H9 (cell line): Measurements from ENCODE around the gene TECTB. TPM values are rescaled to one million over a fixed set of nuclear protein-coding genes. Genes with fewer than 3 reads are reported as not detected.

Experiments used
- DNase-seq: peaks from one replicate; pipeline ENCODE4 v3.0.0-alpha.2; 2017
- H2AFZ ChIP-seq: one replicate; pipeline ENCODE4 v1.6.1; 2013; ENCODE audit warnings: mild to moderate bottlenecking, low read length, control low read depth, moderate library complexity
- H2AK5ac ChIP-seq: 2 replicates; pipeline ENCODE4 v1.6.1; 2013; ENCODE audit warnings: low read length, control low read depth, mixed read lengths; ENCODE audit not compliant: insufficient read length
- H2BK120ac ChIP-seq: one replicate; pipeline ENCODE4 v1.6.1; 2013; ENCODE audit warnings: low read depth, mild to moderate bottlenecking, low read length, control low read depth, inconsistent platforms; ENCODE audit not compliant: poor library complexity, severe bottlenecking
- H2BK12ac ChIP-seq: 2 replicates; pipeline ENCODE4 v1.6.1; 2013; ENCODE audit warnings: low read length, control low read depth, mixed read lengths, low read depth; ENCODE audit not compliant: insufficient read length
- H2BK15ac ChIP-seq: 2 replicates; pipeline ENCODE4 v1.6.1; 2013; ENCODE audit warnings: low read depth, low read length, control low read depth
- H2BK20ac ChIP-seq: one replicate; pipeline ENCODE4 v1.6.1; 2013; ENCODE audit warnings: low read depth, mild to moderate bottlenecking, low read length, control low read depth, inconsistent platforms; ENCODE audit not compliant: poor library complexity, severe bottlenecking
- H2BK5ac ChIP-seq: 2 replicates; pipeline ENCODE4 v1.6.1; 2013; ENCODE audit warnings: low read length, control low read depth, mixed read lengths; ENCODE audit not compliant: insufficient read length
- H3K14ac ChIP-seq: 2 replicates; pipeline ENCODE4 v1.6.1; 2013; ENCODE audit warnings: low read length, control low read depth; ENCODE audit not compliant: insufficient read depth
- H3K18ac ChIP-seq: 2 replicates; pipeline ENCODE4 v1.6.1; 2013; ENCODE audit warnings: low read depth, mild to moderate bottlenecking, mixed read lengths, low read length, control low read depth; ENCODE audit not compliant: insufficient read length
- H3K23ac ChIP-seq: 2 replicates; pipeline ENCODE4 v1.6.1; 2013; ENCODE audit warnings: low read length, control low read depth, mixed read lengths, low read depth; ENCODE audit not compliant: insufficient read length
- H3K23me2 ChIP-seq: 2 replicates; pipeline ENCODE4 v1.6.1; 2013; ENCODE audit warnings: low read depth, mild to moderate bottlenecking, mixed read lengths, low read length, control low read depth; ENCODE audit not compliant: insufficient read length, poor library complexity, severe bottlenecking
- H3K27ac ChIP-seq: 2 replicates; pipeline ENCODE4 v1.5.1; 2013; ENCODE audit warnings: low read length, control low read depth, mixed read lengths, low read depth; ENCODE audit not compliant: insufficient read length
- H3K27me3 ChIP-seq: 2 replicates; pipeline ENCODE4 v1.6.1; 2013; ENCODE audit warnings: low read length, control low read depth, inconsistent platforms; ENCODE audit not compliant: insufficient read depth
- H3K4ac ChIP-seq: 2 replicates; pipeline ENCODE4 v1.6.1; 2013; ENCODE audit warnings: low read depth, mild to moderate bottlenecking, control low read depth, inconsistent platforms, low read length, moderate library complexity
- H3K4me1 ChIP-seq: 2 replicates; pipeline ENCODE4 v1.6.1; 2013; ENCODE audit warnings: low read length, control low read depth, inconsistent platforms; ENCODE audit not compliant: insufficient read depth
- H3K4me2 ChIP-seq: 2 replicates; pipeline ENCODE4 v1.6.1; 2013; ENCODE audit warnings: low read length, control low read depth, mixed read lengths; ENCODE audit not compliant: insufficient read length, insufficient read depth
- H3K56ac ChIP-seq: 2 replicates; pipeline ENCODE4 v1.6.1; 2013; ENCODE audit warnings: low read depth, mild to moderate bottlenecking, mixed read lengths, low read length, control low read depth; ENCODE audit not compliant: insufficient read length
- H3K79me1 ChIP-seq: 2 replicates; pipeline ENCODE4 v1.6.1; 2013; ENCODE audit warnings: low read depth, mild to moderate bottlenecking, moderate library complexity, low read length, control low read depth, inconsistent platforms; ENCODE audit not compliant: insufficient read depth, poor library complexity, severe bottlenecking
- H3K79me2 ChIP-seq: 2 replicates; pipeline ENCODE4 v1.6.1; 2013; ENCODE audit warnings: low read length, control low read depth, inconsistent platforms; ENCODE audit not compliant: insufficient read depth
- H3K9ac ChIP-seq: 2 replicates; pipeline ENCODE4 v1.6.1; 2013; ENCODE audit warnings: low read length, control low read depth, mixed read lengths; ENCODE audit not compliant: insufficient read length; ENCODE audit errors: extremely low read depth
- H3K9me3 ChIP-seq: one replicate; pipeline ENCODE4 v1.6.1; 2013; ENCODE audit warnings: low read depth, low read length, inconsistent platforms; ENCODE audit not compliant: control insufficient read depth
- H3T11ph ChIP-seq: one replicate; pipeline ENCODE4 v1.6.1; 2013; ENCODE audit warnings: mild to moderate bottlenecking, low read length, control low read depth, inconsistent platforms
- H4K20me1 ChIP-seq: one replicate; pipeline ENCODE4 v1.6.1; 2013; ENCODE audit not compliant: control insufficient read depth, insufficient read length, insufficient read depth
- H4K5ac ChIP-seq: 2 replicates; pipeline ENCODE4 v1.6.1; 2013; ENCODE audit warnings: low read depth, mild to moderate bottlenecking, mixed read lengths, low read length, control low read depth; ENCODE audit not compliant: insufficient read length
- H4K8ac ChIP-seq: replicated peaks from 2 replicates; pipeline ENCODE4 v1.6.1; 2013; ENCODE audit warnings: low read length, control low read depth, mixed read lengths, low read depth; ENCODE audit not compliant: insufficient read length
- H4K91ac ChIP-seq: 2 replicates; pipeline ENCODE4 v1.6.1; 2013; ENCODE audit warnings: low read depth, mild to moderate bottlenecking, moderate library complexity, mixed read lengths, low read length, control low read depth; ENCODE audit not compliant: insufficient read length
- H3K27ac Mint-ChIP-seq, 3 experiments: 2 replicates in 2 of 3; 3 replicates in 1 of 3; pipeline ENCODE4 v1.8.0; 2020 to 2021; ENCODE audit warnings: mixed read lengths in 3 of 3, mild to moderate bottlenecking in 1 of 3, moderate library complexity in 1 of 3
- H3K27me3 Mint-ChIP-seq: 2 replicates; pipeline ENCODE4 v1.8.0; 2021; ENCODE audit warnings: low read depth, mild to moderate bottlenecking, moderate library complexity, mixed read lengths
- H3K36me3 Mint-ChIP-seq, 3 experiments: 2 replicates in 2 of 3; 3 replicates in 1 of 3; pipeline ENCODE4 v1.8.0; 2020 to 2021; ENCODE audit warnings: low read depth in 3 of 3, mixed read lengths in 3 of 3; ENCODE audit not compliant: insufficient read depth in 1 of 3
- H3K4me1 Mint-ChIP-seq, 2 experiments: 2 replicates each; pipeline ENCODE4 v1.8.0; 2020; ENCODE audit warnings: mixed read lengths in 2 of 2
- H3K4me3 Mint-ChIP-seq, 2 experiments: 2 replicates in 1 of 2; 3 replicates in 1 of 2; pipeline ENCODE4 v1.8.0; 2020 to 2021; ENCODE audit warnings: mild to moderate bottlenecking in 2 of 2, mixed read lengths in 2 of 2, moderate library complexity in 1 of 2
- H3K9me3 Mint-ChIP-seq, 2 experiments: 2 replicates in 1 of 2; 3 replicates in 1 of 2; pipeline ENCODE4 v1.8.0; 2020; ENCODE audit warnings: mild to moderate bottlenecking in 2 of 2, mixed read lengths in 2 of 2, moderate library complexity in 1 of 2
- WGBS: extraction: QIAGEN DNeasy Blood & Tissue Kit; methylation state at CpG from one replicate; pipeline ENCODE4 v1.1.7; 2013; ENCODE audit warnings: missing lambda C conversion rate, low lambda C conversion rate, mixed read lengths; ENCODE audit not compliant: insufficient read length; ENCODE audit errors: extremely low coverage; 5-methylcytosine and 5-hydroxymethylcytosine counted together
- total RNA-seq: library from RNA; stranded (reverse); gene quantifications from 2 replicates; pipeline ENCODE4 v1.2.1, GENCODE V29; 2021
- TF ChIP-seq, protein P1 (sequence below): fragments of 200-600 bp; sonication (generic); conservative IDR thresholded peaks from 3 replicates; pipeline ENCODE4 v1.8.0; 2021; ENCODE audit warnings: antibody characterized with exemption, mild to moderate bottlenecking

TECTB gene
- total RNA-seq, 1 experiment from 2014 or later = not detected

DNA sequence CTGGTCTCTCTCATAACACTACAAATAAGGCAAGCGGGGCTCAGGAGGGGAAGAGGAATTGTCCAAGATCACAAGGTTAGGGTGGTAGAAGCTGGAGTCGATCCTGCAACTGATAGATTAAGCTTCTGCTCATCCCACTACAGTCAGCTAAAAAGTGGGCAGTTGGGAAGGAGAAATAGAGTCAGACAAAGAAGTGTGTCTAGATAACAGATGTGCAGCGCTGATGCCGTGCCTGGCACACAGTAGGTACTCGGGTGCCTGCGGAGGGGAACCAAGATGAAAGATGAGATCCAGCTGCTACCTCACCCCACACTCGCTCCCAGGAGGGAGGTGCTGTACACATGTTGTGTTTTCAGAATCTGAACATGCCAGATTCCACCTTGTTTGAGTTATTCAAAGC lies 48.1 kb upstream of the TECTB start:
- Histone ChIP-seq H3K4ac (no peak overlapping the region), H3K23ac (no peak overlapping the region), H4K91ac (no peak overlapping the region), H2BK120ac (no peak overlapping the region), H3K27ac (no peak overlapping the region), H3K79me1 (no peaks in the 10 kb centered on the region), H2BK20ac (no peak overlapping the region), H3K56ac (no peak overlapping the region), H3K4me1 (no peaks in the 10 kb centered on the region; the same call in 1 of the 2 replicates), H2BK5ac (no peak overlapping the region), H3K9me3 (no peaks in the 10 kb centered on the region), H3K18ac (no peak overlapping the region), H3K4me2 (no peak overlapping the region), H3K14ac (no peak overlapping the region; the same call in 1 of the 2 replicates), H2AK5ac (no peak overlapping the region), H4K8ac (no peak overlapping the region), H4K20me1 (no peaks in the 10 kb centered on the region), H2BK12ac (no peak overlapping the region), H2BK15ac (no peak overlapping the region), H3K9ac (no peak overlapping the region), H2AFZ (no peak overlapping the region), H4K5ac (no peak overlapping the region), H3K23me2 (no peaks in the 10 kb centered on the region), H3K27me3 (no peaks in the 10 kb centered on the region), H3K79me2 (no peaks in the 10 kb centered on the region), H3T11ph (no peak overlapping the region)
- H3K4me3 Mint-ChIP-seq = no peak overlapping the region; a peak in 1 of 5 replicates
- peaks cover 2% of the 10 kb centered on the region for H3K27me3 Mint-ChIP-seq
- DNase-seq = no peak
- peaks cover 10 to 13% of the 10 kb centered on the region in 2 experiments for H3K9me3 Mint-ChIP-seq
- no peak overlapping the region for H3K27ac Mint-ChIP-seq
- H3K4me1 Mint-ChIP-seq = peaks cover 37 to 39% of the 10 kb centered on the region in 2 experiments
- WGBS = no CpG with 5 or more reads among the region's 7 CpGs
- peaks cover 0 to 5% (median 0%) of the 10 kb centered on the region in 3 experiments; a peak in 1 of 7 replicates for H3K36me3 Mint-ChIP-seq
- TF ChIP-seq, protein P1, sequence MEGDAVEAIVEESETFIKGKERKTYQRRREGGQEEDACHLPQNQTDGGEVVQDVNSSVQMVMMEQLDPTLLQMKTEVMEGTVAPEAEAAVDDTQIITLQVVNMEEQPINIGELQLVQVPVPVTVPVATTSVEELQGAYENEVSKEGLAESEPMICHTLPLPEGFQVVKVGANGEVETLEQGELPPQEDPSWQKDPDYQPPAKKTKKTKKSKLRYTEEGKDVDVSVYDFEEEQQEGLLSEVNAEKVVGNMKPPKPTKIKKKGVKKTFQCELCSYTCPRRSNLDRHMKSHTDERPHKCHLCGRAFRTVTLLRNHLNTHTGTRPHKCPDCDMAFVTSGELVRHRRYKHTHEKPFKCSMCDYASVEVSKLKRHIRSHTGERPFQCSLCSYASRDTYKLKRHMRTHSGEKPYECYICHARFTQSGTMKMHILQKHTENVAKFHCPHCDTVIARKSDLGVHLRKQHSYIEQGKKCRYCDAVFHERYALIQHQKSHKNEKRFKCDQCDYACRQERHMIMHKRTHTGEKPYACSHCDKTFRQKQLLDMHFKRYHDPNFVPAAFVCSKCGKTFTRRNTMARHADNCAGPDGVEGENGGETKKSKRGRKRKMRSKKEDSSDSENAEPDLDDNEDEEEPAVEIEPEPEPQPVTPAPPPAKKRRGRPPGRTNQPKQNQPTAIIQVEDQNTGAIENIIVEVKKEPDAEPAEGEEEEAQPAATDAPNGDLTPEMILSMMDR = no peak
